Measurements from ENCODE around the gene CENPP.

DNA sequence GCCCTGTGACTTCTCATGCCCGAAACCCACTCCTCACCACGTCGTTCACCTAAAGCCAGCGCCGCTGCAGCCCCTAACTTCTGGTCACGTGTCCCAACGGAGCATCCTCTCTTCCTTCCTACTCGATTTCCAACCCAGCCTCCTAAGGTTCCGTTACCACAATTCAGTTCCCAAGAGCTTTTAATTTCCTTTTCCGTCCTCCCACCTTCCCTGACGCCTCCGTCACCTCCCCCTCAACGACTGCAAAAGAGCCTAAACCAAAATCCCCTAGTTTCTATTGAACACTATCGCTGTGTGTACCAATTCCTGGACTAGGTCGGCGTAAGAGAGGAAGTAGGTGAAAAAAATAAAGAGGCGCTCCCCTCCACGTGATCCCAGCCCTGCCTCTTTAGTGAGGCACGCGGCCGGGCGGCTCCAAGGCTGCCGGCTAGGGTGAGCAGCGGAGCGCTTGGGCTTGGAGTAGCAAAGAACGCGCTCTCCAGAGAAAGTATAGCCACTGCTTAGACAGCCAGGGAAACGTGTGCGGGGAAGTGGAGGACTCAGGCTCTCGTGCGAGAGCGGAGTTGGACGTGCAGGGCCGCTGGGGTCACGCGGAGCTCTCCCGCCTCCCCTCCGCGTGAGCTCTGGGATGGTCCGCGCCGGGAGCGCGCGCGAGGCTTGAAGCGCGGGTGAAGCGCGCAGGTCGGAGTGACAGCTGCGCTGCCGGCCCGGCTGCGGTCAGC, at the start of gene CENPP, which contains the start of gene NOL8:
- TF ChIP-seq, protein P1, sequence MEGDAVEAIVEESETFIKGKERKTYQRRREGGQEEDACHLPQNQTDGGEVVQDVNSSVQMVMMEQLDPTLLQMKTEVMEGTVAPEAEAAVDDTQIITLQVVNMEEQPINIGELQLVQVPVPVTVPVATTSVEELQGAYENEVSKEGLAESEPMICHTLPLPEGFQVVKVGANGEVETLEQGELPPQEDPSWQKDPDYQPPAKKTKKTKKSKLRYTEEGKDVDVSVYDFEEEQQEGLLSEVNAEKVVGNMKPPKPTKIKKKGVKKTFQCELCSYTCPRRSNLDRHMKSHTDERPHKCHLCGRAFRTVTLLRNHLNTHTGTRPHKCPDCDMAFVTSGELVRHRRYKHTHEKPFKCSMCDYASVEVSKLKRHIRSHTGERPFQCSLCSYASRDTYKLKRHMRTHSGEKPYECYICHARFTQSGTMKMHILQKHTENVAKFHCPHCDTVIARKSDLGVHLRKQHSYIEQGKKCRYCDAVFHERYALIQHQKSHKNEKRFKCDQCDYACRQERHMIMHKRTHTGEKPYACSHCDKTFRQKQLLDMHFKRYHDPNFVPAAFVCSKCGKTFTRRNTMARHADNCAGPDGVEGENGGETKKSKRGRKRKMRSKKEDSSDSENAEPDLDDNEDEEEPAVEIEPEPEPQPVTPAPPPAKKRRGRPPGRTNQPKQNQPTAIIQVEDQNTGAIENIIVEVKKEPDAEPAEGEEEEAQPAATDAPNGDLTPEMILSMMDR (IDR thresholded peaks at IDR 0.05): no peak
- TF ChIP-seq POLR2A (IDR thresholded peaks at IDR 0.05): peak in 1 of 2 donors; percentile 49

Data from suprapubic skin (tissue), 3 donors.